ENCODE data around the gene ZSCAN21. TPM values are rescaled to one million over a fixed set of nuclear protein-coding genes. Genes with fewer than 3 reads are reported as not detected.

ZSCAN21 gene
- total RNA-seq, 1 experiment from 2014 or later: 21.3 TPM

DNA sequence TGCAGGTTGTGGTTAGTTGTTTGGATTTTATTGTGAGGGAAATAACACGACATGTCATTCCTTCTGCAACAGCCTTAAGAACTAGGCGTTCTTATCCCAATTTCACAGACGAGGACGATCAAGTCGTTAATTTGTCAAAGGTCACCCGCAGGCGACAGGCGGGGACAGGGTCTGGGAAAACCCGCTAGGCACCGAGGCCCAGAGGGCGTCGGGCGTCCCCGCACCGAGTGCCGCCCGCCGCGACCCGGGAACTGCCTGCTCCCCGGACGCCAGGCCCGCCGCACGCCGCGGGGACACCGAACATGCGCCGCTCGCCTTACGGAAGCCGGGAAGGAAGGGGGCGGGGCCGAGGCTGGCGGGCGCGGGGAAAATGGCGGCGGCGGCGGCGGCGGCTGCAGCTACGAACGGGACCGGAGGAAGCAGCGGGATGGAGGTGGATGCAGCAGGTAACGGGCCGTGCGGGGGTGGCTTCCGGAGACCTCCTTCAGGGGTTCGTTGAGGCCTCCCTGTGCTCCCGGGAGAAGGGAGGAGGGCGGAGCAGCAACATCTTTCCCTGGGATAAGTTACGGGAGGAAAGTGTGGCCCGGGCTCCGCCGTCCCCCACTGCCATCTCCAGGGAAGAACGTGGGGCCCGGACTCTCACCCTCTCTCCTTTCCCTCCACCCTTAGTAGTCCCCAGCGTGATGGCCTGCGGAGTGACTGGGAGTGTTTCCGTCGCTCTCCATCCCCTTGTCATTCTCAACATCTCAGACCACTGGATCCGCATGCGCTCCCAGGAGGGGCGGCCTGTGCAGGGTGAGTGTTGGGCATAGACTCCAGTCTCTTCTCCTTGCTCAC lies 39.3 kb downstream of the ZSCAN21 start, which contains the start of gene COPS6:
COPS6 (plus strand) TSS at position 349 of the 837 bp plus-strand sequence; CDS start at position 371, 22 bp downstream.
- in situ Hi-C loops (cut with HindIII; ENCODE audit: low pct_unique_long_range_greater_than_20kb, low sequenced_read_pairs): no loop called here
- peak; percentile 79 for DNase-seq (ENCODE audit: low read depth, low spot score)

DNA sequence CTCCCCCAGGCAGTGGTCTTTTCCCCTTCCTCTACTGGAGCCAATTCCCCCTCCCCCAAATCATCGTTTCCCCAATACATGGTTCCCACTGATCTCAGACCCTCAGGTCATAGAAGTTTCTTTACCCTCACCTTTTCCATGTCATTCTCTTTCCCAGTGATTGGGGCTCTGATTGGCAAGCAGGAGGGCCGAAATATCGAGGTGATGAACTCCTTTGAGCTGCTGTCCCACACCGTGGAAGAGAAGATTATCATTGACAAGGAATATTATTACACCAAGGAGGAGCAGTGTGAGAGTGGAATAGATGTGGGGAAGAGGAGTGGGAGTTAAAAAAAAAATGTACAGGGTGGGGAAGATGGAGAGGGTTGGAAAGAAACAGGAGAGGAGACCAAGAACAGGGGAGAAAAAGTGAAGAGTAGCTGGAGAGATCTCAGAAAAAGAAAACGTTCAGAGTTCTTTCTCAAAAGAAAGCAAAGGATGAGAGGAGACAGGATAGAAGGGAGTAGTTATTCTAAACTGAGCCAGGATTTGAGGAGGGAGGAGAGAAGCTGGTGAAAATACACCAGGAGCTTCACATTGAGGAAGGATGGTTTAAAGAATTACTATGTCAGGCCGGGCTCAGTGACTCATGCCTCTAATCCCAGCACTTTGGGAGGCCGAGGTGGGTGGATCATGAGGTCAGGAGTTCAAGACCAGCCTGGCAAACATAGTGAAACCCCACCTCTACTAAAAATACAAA lies 40.1 kb downstream of the ZSCAN21 start:
- in situ Hi-C loops (cut with HindIII; ENCODE audit: low pct_unique_long_range_greater_than_20kb, low sequenced_read_pairs): no loop called here
- no peak for DNase-seq (ENCODE audit: low read depth, low spot score)

DNA sequence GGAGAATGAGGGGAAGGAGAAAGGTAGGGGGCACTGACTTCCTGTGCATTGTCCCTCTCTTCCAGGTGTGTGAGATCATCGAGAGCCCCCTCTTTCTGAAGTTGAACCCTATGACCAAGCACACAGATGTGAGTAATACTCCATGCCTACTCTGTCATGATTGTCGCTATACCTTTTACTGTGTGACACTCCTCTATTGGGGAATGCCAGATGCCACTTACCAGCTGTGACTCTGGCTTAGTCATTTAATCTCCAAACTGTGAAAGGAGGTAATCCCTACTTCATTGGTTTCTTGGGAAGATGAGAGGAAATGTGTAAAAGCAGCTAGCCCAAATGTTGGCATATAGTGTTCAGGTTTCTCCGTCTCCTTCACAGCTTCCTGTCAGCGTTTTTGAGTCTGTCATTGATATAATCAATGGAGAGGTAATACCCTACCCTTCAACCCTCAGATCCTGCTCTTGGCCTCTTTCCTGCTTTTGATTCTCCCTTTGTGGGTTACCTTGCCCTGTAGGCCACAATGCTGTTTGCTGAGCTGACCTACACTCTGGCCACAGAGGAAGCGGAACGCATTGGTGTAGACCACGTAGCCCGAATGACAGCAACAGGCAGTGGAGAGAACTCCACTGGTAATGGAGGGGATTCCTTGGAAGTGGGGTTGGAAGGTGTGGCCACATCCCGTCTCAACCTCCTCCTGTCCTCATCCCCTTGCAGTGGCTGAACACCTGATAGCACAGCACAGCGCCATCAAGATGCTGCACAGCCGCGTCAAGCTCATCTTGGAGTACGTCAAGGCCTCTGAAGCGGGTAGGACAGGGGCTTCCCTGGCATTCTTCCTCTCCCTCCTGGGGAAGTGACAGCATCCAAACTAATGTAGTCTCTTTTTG lies 41.2 kb downstream of the ZSCAN21 start:
- no peak for DNase-seq (ENCODE audit: low read depth, low spot score)
- in situ Hi-C loops (cut with HindIII; ENCODE audit: low pct_unique_long_range_greater_than_20kb, low sequenced_read_pairs): no loop called here

DNA sequence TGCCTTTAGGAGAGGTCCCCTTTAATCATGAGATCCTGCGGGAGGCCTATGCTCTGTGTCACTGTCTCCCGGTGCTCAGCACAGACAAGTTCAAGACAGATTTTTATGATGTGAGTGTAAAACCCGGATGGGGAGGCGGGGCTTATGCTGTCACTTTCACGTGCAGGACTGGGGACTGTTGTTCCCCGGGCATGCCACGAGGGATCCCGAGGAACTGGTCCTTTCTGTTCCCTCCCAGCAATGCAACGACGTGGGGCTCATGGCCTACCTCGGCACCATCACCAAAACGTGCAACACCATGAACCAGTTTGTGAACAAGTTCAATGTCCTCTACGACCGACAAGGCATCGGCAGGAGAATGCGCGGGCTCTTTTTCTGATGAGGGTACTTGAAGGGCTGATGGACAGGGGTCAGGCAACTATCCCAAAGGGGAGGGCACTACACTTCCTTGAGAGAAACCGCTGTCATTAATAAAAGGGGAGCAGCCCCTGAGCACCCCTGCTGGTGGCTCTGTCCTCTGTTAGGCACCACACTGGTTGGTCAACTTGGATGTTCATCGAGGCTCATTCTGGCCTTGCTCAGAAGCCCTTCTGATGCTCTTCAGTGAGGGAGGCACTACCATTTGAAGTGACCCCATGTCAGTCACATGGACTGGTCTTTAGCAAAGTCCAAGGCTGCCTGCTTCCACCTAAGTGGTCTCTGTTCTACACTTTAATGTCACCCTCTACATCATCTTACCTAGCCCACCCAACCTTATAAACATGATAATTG lies 42.0 kb downstream of the ZSCAN21 start:
- in situ Hi-C loops (cut with HindIII; ENCODE audit: low pct_unique_long_range_greater_than_20kb, low sequenced_read_pairs): no loop called here
- peak; percentile 34 for DNase-seq (ENCODE audit: low read depth, low spot score)

DNA sequence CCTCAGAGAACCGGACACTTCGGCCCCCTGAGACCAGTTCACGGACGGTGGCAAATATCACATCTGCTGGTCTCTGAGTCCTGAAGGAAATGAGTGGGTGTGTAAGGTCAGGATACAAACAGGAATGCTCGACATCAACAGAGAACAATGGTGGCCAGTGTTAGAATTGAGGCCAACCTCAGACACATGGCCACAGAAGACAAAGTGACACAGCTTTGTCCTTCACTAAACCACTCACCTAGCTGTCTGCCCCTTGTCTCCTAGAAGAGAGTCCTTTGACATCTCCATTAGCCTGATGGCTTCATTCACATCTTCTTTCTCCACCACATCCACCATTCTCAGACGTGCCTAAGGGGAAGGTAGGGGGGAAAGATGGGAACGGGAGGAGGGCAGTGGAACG lies 43.5 kb downstream of the ZSCAN21 start:
- in situ Hi-C loops (cut with HindIII; ENCODE audit: low pct_unique_long_range_greater_than_20kb, low sequenced_read_pairs): no loop called here
- DNase-seq (ENCODE audit: low read depth, low spot score): peak; percentile 34

DNA sequence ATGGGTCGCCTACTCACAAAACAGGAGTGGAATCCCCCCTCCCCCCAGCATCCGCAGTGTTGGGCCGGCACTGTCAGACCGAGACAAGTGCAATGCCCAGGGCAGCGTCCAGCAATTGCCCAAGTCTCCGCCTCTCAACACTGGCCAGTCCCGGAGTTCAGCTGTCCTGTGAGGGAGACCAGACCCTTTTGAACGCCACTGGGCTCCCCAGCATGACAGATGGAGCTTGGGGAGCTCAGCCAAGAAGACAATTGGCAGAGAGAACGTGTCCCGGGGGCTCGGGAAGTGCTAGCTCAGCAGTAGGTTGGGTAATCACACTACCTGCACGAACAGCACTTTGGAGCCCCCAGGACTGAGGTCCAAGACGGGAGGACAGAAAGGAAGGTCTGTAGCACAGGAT lies 43.9 kb downstream of the ZSCAN21 start:
- in situ Hi-C loops (cut with HindIII; ENCODE audit: low pct_unique_long_range_greater_than_20kb, low sequenced_read_pairs): no loop called here
- no peak for DNase-seq (ENCODE audit: low read depth, low spot score)

DNA sequence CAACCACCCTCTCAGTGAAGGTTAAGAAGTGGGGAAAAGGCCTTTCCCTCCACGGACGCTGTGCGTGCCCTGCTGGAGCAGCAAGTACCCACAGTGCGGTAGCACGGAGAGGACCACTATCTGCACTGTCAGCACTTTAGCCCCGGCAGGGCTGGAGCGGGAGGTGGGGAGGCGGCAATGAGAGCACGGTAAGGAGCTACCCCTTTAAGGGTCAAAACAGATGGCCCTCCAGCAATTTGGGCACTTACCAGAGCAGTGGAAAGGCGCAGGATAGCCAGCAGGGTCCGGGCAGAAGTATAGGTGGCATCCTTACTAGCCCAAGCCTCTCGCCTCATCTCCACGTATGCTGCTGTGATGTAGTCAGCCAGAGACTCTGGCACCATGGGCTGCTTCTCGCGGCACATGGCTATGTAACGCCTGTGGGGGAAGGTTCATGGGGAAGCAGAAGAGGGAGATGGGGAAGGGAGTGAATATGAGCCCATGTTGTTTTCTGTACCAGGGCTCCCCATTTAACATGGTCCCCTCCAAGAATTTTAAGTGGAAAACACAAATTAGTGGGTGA lies 44.4 kb downstream of the ZSCAN21 start:
- in situ Hi-C loops (cut with HindIII; ENCODE audit: low pct_unique_long_range_greater_than_20kb, low sequenced_read_pairs): no loop called here
- no peak for DNase-seq (ENCODE audit: low read depth, low spot score)

DNA sequence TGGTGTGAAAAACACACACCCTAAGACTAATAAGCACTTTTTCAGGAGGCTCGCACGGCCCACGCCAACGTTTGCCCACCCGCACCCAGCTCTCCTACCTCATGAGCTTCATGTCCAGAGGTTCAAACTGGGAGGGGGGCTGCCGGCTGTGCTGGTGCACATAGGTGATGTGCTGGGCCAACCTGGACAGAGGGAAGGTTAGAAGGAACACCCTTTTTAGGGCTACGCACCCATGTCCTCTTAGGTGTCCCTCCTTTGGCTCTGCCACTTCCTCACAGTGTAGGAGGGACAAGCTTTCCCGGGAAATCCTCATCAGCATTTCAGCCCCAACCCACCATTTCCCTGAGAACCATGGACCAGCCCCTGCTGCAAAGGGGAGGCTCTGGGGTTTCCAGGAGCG lies 45.7 kb downstream of the ZSCAN21 start:
- in situ Hi-C loops (cut with HindIII; ENCODE audit: low pct_unique_long_range_greater_than_20kb, low sequenced_read_pairs): no loop called here
- DNase-seq (ENCODE audit: low read depth, low spot score): no peak

DNA sequence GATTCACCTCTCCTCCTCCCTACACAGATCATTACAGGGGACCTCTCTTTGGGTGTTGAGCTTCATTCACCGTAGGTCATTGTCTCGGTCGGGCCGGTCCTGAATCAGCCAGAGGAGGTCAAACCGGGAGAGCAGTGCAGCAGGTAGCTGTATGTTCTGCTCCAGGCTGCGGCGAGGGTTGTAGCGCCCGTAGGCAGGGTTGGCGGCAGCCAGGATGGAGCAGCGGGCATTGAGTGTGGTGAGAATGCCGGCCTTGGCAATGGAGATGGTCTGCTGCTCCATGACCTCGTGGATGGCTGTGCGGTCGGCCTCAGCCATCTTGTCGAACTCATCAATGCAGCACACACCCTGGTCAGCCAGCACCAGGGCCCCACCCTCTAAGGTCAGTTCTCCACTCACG lies 46.1 kb downstream of the ZSCAN21 start:
- in situ Hi-C loops (cut with HindIII; ENCODE audit: low pct_unique_long_range_greater_than_20kb, low sequenced_read_pairs): no loop called here
- no peak for DNase-seq (ENCODE audit: low read depth, low spot score)

DNA sequence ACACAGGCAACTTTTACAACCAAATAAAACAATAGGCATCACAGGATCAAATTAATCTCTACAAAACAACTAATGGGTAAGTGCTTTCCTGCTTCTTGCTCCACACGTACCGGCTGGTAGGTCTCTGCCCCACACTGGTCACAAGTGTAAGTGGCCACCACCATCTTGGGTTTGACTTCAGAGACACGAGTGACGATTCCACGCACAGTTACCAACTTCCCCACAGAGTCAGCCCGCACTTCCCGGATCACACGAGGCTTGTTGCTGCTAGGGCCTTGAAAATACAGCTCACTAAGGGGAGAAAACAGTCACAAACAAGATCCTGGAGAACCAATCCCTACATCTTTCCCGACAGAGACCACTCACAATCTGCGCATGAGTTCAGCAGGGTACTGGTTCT lies 49.3 kb downstream of the ZSCAN21 start:
- DNase-seq (ENCODE audit: low read depth, low spot score): no peak
- in situ Hi-C loops (cut with HindIII; ENCODE audit: low pct_unique_long_range_greater_than_20kb, low sequenced_read_pairs): no loop called here

DNA sequence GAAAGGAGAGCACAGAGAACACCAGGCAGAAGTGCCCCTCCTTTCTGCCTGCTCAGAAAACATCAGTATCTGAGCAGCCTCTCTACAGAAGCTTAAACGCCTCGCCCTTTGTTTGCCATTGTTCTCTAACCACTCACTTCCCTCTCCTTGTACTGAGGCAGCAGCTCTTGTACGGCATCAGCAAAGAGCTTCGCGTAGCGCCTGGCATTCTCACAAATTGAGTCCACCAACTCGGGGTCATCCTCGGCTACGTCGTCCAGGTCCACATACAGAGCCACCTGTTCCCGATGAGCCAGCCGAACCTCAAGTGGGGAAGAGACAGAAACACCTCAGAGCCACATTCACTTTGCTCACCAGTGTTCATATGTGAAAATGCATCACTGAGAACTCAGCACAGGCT lies 49.9 kb downstream of the ZSCAN21 start:
- in situ Hi-C loops (cut with HindIII; ENCODE audit: low pct_unique_long_range_greater_than_20kb, low sequenced_read_pairs): no loop called here
- DNase-seq (ENCODE audit: low read depth, low spot score): no peak

DNA sequence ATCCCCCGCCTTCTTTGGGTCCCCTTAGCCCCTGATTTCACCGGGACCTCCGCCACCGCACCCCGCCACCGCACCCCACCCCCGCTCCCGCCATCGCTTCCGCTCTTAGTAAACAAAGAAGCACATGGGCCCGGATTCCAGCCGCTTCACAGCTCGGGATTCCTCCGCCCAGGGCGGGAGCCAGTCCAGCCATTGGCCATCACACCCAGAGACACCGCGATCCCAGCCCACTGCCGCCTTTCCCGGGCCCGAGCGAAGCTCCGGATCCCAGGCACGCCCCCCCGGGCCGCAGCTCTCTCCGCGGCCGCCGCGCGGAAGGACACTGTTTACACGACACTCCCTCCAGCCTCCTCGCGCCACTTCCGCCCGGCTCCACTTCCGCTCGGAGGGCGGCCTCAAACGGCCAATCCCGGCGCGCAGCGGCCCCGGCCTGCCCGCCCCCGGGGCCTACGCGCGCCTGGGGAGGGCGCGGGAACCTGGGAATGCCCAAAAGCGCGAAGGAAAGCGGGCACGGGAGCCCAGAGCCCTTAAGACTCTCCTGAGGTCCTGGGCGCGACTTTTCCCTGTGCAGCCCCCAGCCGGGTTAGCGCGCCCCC lies 50.9 kb downstream of the ZSCAN21 start:
- DNase-seq (ENCODE audit: low read depth, low spot score): peak; percentile 97
- in situ Hi-C loops (cut with HindIII; ENCODE audit: low pct_unique_long_range_greater_than_20kb, low sequenced_read_pairs): no loop called here

DNA sequence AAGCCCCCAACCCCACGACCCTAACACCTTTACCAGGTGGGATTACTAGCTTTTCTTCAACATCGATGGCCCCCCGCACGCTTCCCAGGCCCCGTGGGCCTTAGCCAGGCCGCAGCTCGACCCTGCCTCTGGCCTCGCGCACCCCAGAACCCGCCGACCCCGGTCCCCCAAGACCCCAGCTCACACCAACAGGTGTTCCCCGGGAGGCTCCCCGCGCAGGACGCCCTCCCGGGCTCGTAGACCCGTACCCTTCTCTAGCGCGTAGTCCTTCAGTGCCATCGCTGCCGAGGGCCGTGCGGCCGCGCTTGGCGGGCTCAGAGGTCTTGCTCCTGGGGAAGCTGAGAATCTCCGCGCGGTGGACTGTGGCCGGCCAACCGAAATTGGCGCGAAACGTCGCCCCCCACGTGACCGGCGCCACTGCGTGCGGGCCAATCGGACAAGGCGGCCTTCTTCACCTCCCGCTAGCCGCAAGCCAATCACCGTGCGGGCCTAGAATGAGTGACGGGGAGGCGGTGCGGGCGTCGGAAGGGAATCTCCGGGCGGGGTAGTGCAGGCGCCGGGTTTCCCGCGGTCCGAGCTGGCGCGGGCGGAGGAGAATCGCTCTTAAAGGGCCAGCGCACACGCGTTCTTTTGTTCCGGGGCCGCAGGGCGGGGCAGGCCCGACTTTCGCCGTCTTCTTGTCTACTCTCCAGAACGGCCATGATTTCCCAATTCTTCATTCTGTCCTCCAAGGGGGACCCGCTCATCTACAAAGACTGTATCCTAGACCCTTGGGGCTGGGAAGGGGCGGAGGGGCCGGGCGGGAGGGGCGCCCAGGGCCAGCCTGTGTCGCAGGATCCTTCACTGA lies 51.7 kb downstream of the ZSCAN21 start, which contains the start of the genes AP4M1 and MCM7:
AP4M1 (plus strand) TSS at position 628 of the 847 bp plus-strand sequence; CDS start at position 700, 72 bp downstream.
MCM7 (minus strand) TSS at position 382 of the 847 bp plus-strand sequence; CDS start at position 279, 103 bp downstream.
- peak; percentile 100 for DNase-seq (ENCODE audit: low read depth, low spot score)
- in situ Hi-C loops (cut with HindIII; ENCODE audit: low pct_unique_long_range_greater_than_20kb, low sequenced_read_pairs): no loop called here

DNA sequence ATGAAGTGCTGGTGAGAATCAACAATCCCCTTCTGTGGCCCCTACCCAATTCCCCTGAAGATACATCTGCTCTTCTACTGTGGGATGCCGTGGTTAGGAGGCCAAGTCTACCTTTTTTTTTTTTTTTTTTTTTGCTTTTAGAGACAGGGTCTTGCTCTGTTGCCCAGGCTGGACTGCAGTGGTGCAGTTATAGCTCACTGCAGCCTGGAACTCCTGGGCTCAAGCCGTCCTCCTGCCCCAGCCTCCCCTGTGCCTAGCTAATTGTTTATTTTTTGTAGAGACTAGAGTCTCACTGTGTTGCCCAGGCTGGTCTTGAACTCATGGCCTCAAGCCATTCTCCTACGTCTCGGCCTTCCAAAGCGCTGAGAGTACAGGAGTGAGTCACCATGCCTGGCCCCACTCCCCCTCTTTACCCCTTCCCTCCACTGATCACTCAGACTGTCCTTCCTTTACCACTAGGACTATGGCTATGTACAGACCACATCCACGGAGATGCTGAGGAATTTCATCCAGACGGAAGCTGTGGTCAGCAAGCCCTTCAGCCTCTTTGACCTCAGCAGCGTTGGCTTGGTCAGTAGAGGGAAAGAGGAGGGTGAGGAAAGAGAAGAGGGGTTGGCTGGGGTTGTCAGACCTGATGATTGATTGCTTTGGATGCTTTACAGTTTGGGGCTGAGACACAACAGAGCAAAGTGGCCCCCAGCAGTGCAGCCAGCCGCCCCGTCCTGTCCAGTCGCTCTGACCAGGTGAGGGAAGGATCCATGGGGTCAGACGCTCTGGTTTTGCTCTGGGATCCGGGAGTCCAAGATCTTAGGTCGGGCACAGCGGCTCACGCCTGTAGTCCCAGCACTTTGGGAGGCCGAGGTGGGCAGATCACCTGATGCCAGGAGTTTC lies 53.6 kb downstream of the ZSCAN21 start:
- no peak for DNase-seq (ENCODE audit: low read depth, low spot score)
- in situ Hi-C loops (cut with HindIII; ENCODE audit: low pct_unique_long_range_greater_than_20kb, low sequenced_read_pairs): no loop called here

DNA sequence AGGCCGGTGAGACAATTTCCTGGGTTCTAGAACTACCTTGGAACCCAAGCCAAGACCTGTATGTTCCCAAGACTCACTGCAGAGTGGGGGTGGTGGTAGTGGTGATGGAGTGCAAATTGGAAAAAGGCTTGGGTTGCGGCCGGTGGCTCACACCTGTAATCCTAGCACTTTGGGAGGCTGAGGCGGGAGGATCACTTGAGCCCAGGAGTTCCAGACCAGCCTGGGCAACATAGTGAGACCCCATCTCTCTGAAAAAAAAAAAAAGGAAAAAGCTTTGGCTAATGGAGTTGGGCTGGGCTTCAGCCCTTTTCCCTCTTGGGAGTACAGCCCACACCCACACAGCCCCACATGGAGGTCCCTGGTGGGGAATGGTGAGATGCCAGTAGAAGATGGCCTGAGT lies 56.0 kb downstream of the ZSCAN21 start:
- in situ Hi-C loops (cut with HindIII; ENCODE audit: low pct_unique_long_range_greater_than_20kb, low sequenced_read_pairs): no loop called here
- DNase-seq (ENCODE audit: low read depth, low spot score): no peak
